ENCODE measurements around the gene MYH9. TPM values are rescaled to one million over a fixed set of nuclear protein-coding genes. Genes with fewer than 3 reads are reported as not detected.

The MYH9 gene
- total RNA-seq, 1 experiment from 2014 or later, result 788 TPM

GRCh38 chr22:36245805-36246356 is 141.9 kb downstream of the MYH9 start:
- BruUV-seq (replicated peaks), result no TSS peak
- ATAC-seq, result no peak
- TF ChIP-seq REST (IDR thresholded peaks at IDR 0.05; ENCODE audit: insufficient read depth in 1 of 2, low read depth in 2 of 2, low read length in 1 of 2) (no peak), TCF7L2 (IDR thresholded peaks at IDR 0.05; ENCODE audit: low read depth, low read length) (no peak), POLR2AphosphoS5 (IDR thresholded peaks at IDR 0.05; ENCODE audit: low read depth, low read length) (no peak)
- TF ChIP-seq, protein P1, sequence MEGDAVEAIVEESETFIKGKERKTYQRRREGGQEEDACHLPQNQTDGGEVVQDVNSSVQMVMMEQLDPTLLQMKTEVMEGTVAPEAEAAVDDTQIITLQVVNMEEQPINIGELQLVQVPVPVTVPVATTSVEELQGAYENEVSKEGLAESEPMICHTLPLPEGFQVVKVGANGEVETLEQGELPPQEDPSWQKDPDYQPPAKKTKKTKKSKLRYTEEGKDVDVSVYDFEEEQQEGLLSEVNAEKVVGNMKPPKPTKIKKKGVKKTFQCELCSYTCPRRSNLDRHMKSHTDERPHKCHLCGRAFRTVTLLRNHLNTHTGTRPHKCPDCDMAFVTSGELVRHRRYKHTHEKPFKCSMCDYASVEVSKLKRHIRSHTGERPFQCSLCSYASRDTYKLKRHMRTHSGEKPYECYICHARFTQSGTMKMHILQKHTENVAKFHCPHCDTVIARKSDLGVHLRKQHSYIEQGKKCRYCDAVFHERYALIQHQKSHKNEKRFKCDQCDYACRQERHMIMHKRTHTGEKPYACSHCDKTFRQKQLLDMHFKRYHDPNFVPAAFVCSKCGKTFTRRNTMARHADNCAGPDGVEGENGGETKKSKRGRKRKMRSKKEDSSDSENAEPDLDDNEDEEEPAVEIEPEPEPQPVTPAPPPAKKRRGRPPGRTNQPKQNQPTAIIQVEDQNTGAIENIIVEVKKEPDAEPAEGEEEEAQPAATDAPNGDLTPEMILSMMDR (IDR thresholded peaks at IDR 0.05), result no peak
- H3K27ac ChIP-seq (ENCODE audit: low read length), result no peak overlapping the region
- no peaks in the 10 kb centered on the region for H3K27me3 ChIP-seq (ENCODE audit: control insufficient read depth, insufficient read depth, low read length)
- H3K36me3 ChIP-seq (ENCODE audit: control insufficient read depth, insufficient read depth, low read length), result no peaks in the 10 kb centered on the region
- in situ Hi-C loops (cut with HindIII; ENCODE audit: low pct_unique_long_range_greater_than_20kb, low sequenced_read_pairs) (no loop called here), intact Hi-C loops (cut with micrococcal nuclease; ENCODE audit: unreplicated experiment) (no loop called here)
- H3K4me3 ChIP-seq (ENCODE audit: low read depth in 2 of 2, low read length in 2 of 2), result no peak overlapping the region
- no peaks in the 10 kb centered on the region for H3K4me1 ChIP-seq (ENCODE audit: control insufficient read depth, insufficient read depth, low read length)
- ChIA-PET CTCF (no interaction called here), POLR2A (no interaction called here)
- DNase-seq (ENCODE audit: low read depth, low spot score), result no peak
- no peaks in the 10 kb centered on the region for H3K9me3 ChIP-seq (ENCODE audit: control insufficient read depth, insufficient read depth, low read depth, low read length)

GRCh38 chr22:36244522-36245391 is 143.0 kb downstream of the MYH9 start:
- H3K27ac ChIP-seq (ENCODE audit: low read length), result no peak overlapping the region
- no peak for DNase-seq (ENCODE audit: low read depth, low spot score)
- no peaks in the 10 kb centered on the region for H3K27me3 ChIP-seq (ENCODE audit: control insufficient read depth, insufficient read depth, low read length)
- H3K36me3 ChIP-seq (ENCODE audit: control insufficient read depth, insufficient read depth, low read length), result no peaks in the 10 kb centered on the region
- no peak for ATAC-seq
- 0 out of 2 replicates have a peak, but pooled peaks cover 2% of the 10 kb centered on the region for H3K4me1 ChIP-seq (ENCODE audit: control insufficient read depth, insufficient read depth, low read length)
- ChIA-PET CTCF (no interaction called here), POLR2A (no interaction called here)
- no TSS peak for BruUV-seq (replicated peaks)
- TF ChIP-seq SIN3A (IDR thresholded peaks at IDR 0.05; ENCODE audit: borderline replicate concordance, insufficient read depth, low read depth, low read length) (no peak), REST (IDR thresholded peaks at IDR 0.05; ENCODE audit: insufficient read depth in 1 of 2, low read depth in 2 of 2, low read length in 1 of 2) (no peak)
- in situ Hi-C loops (cut with HindIII; ENCODE audit: low pct_unique_long_range_greater_than_20kb, low sequenced_read_pairs), result no loop called here
- intact Hi-C loops (cut with micrococcal nuclease; ENCODE audit: unreplicated experiment), result no loop called here
- no peak overlapping the region for H3K4me3 ChIP-seq (ENCODE audit: low read depth in 2 of 2, low read length in 2 of 2)
- H3K9me3 ChIP-seq (ENCODE audit: control insufficient read depth, insufficient read depth, low read depth, low read length), result no peaks in the 10 kb centered on the region

Data from Panc1 (cell line).